IMR-90 (cell line): ENCODE measurements around the gene UNC5A. TPM values are rescaled to one million over a fixed set of nuclear protein-coding genes. Genes with fewer than 3 reads are reported as not detected.
A peak's percentile ranks its signal among the peaks of the same experiment; 100 is the strongest.

Experiments
- ATAC-seq: fragments of 200-7000 bp; cut with Tn5 transposase; 2 replicates; pipeline ENCODE4 v1.9.1; 2020; ENCODE audit warnings: low read depth, mild to moderate bottlenecking, moderate library complexity
- BruUV-seq: library from RNA; stranded (reverse); fragments of 400-500 nt; replicated peaks from 2 replicates; lab custom pipeline; 2021; lab: Mats Ljungman, UMichigan
- CTCF ChIA-PET: fragments of 300-600 bp; formaldehyde crosslinking; extraction: SDS; loops from one replicate; lab custom pipeline; 2021; ENCODE audit warnings: antibody characterized with exemption; lab: Yijun Ruan, JAX
- POLR2A ChIA-PET: fragments of 300-600 bp; sonication (Branson Sonifier 250); formaldehyde crosslinking; loops from one replicate; lab custom pipeline; 2022; ENCODE audit warnings: antibody characterized with exemption; ENCODE audit not compliant: unreplicated experiment; lab: Charles Lee
- DNase-seq: peaks from one replicate; pipeline ENCODE4 v3.0.0; 2013
- H2AFZ ChIP-seq: replicated peaks from 2 replicates; pipeline ENCODE3; 2013; ENCODE audit warnings: low read length, mild to moderate bottlenecking; ENCODE audit not compliant: poor library complexity
- H2AK5ac ChIP-seq: 2 replicates; pipeline ENCODE4 v1.6.1; 2013; ENCODE audit warnings: low read depth, low read length, inconsistent platforms
- H2AK9ac ChIP-seq: replicated peaks from 2 replicates; pipeline ENCODE3; 2013; ENCODE audit warnings: mild to moderate bottlenecking, low read depth, low read length, moderate library complexity; ENCODE audit not compliant: poor library complexity
- H2BK120ac ChIP-seq: 2 replicates; pipeline ENCODE4 v1.6.1; 2013; ENCODE audit warnings: low read depth, low read length, inconsistent platforms
- H2BK15ac ChIP-seq: 3 replicates; pipeline ENCODE4 v1.6.1; 2013; ENCODE audit warnings: low read depth, low read length, inconsistent platforms
- H2BK20ac ChIP-seq: 2 replicates; pipeline ENCODE4 v1.6.1; 2013; ENCODE audit warnings: low read depth, mild to moderate bottlenecking, inconsistent platforms, low read length, moderate library complexity
- H2BK5ac ChIP-seq: 2 replicates; pipeline ENCODE4 v1.6.1; 2013; ENCODE audit warnings: mild to moderate bottlenecking, low read depth, low read length, inconsistent platforms; ENCODE audit not compliant: poor library complexity, severe bottlenecking
- H3K14ac ChIP-seq: replicated peaks from 2 replicates; pipeline ENCODE4 v1.6.1; 2013; ENCODE audit warnings: low read depth, low read length, inconsistent platforms
- H3K18ac ChIP-seq: 2 replicates; pipeline ENCODE4 v1.6.1; 2013; ENCODE audit warnings: low read depth, low read length, control low read depth
- H3K23ac ChIP-seq: 2 replicates; pipeline ENCODE4 v1.6.1; 2013; ENCODE audit warnings: low read depth, low read length, inconsistent platforms
- H3K27ac ChIP-seq: 2 replicates; pipeline ENCODE4 v1.5.1; 2013; ENCODE audit warnings: mild to moderate bottlenecking, control low read depth, low read length; ENCODE audit not compliant: insufficient read depth
- H3K27me3 ChIP-seq: 2 replicates; pipeline ENCODE4 v1.6.1; 2013; ENCODE audit warnings: low read length; ENCODE audit not compliant: control insufficient read depth, insufficient read depth
- H3K36me3 ChIP-seq: 2 replicates; pipeline ENCODE4 v1.6.1; 2013; ENCODE audit warnings: low read length, mixed read lengths; ENCODE audit not compliant: control insufficient read depth, insufficient read depth
- H3K4ac ChIP-seq: 2 replicates; pipeline ENCODE4 v1.6.1; 2013; ENCODE audit warnings: low read depth, low read length, inconsistent platforms
- H3K4me1 ChIP-seq: 2 replicates; pipeline ENCODE4 v1.6.1; 2013; ENCODE audit warnings: low read length, mixed read lengths; ENCODE audit not compliant: control insufficient read depth, insufficient read depth
- H3K4me2 ChIP-seq: 2 replicates; pipeline ENCODE4 v1.6.1; 2013; ENCODE audit warnings: low read depth, mild to moderate bottlenecking, control low read depth, low read length, moderate library complexity
- H3K4me3 ChIP-seq: 2 replicates; pipeline ENCODE4 v1.5.1; 2013; ENCODE audit warnings: low read depth, mild to moderate bottlenecking, control low read depth, low read length, moderate library complexity; ENCODE audit not compliant: insufficient read depth
- H3K56ac ChIP-seq: 2 replicates; pipeline ENCODE4 v1.6.1; 2013; ENCODE audit warnings: low read length, inconsistent platforms; ENCODE audit not compliant: insufficient read depth; ENCODE audit errors: extremely low read depth
- H3K79me1 ChIP-seq, 2 experiments: 2 replicates each; pipeline ENCODE4 v1.6.1; 2013; ENCODE audit warnings: low read length in 2 of 2, inconsistent platforms in 1 of 2, low read depth in 1 of 2
- H3K9ac ChIP-seq: 2 replicates; pipeline ENCODE4 v1.6.1; 2013; ENCODE audit warnings: low read depth, low read length, control low read depth
- H3K9me1 ChIP-seq: 2 replicates; pipeline ENCODE4 v1.6.1; 2013; ENCODE audit warnings: low read length, inconsistent platforms; ENCODE audit not compliant: insufficient read depth
- H3K9me3 ChIP-seq: 2 replicates; pipeline ENCODE4 v1.6.1; 2013; ENCODE audit warnings: low read length; ENCODE audit not compliant: control insufficient read depth, insufficient read depth
- H4K20me1 ChIP-seq: 2 replicates; pipeline ENCODE4 v1.6.1; 2013; ENCODE audit warnings: low read length, inconsistent platforms; ENCODE audit not compliant: insufficient read depth
- H4K5ac ChIP-seq: 2 replicates; pipeline ENCODE4 v1.6.1; 2013; ENCODE audit warnings: mild to moderate bottlenecking, low read depth, low read length, control low read depth
- H4K8ac ChIP-seq, 2 experiments: 2 replicates each; pipeline ENCODE4 v1.6.1; 2013; ENCODE audit warnings: low read depth in 2 of 2, low read length in 2 of 2, control low read depth in 1 of 2, inconsistent platforms in 1 of 2
- H4K91ac ChIP-seq: 2 replicates; pipeline ENCODE4 v1.6.1; 2013; ENCODE audit warnings: low read depth, low read length, inconsistent platforms; ENCODE audit not compliant: insufficient read depth
- BHLHE40 ChIP-seq: fragments of 150-350 bp; IDR thresholded peaks from 2 replicates; pipeline ENCODE4 v1.6.1; 2016; ENCODE audit warnings: mild to moderate bottlenecking, low read depth, low read length
- CEBPB ChIP-seq: IDR thresholded peaks from 2 replicates; pipeline ENCODE4 v1.6.1; 2012; ENCODE audit warnings: low read depth, low read length, improper control_type of control experiment
- CHD1 ChIP-seq: IDR thresholded peaks from 2 replicates; pipeline ENCODE4 v1.6.1; 2012; ENCODE audit warnings: low read depth, low read length, improper control_type of control experiment
- ELK1 ChIP-seq: fragments of 150-350 bp; IDR thresholded peaks from 2 replicates; pipeline ENCODE4 v1.6.1; 2016; ENCODE audit warnings: low read depth, mild to moderate bottlenecking, low read length, moderate library complexity, borderline replicate concordance
- FOS ChIP-seq: fragments of 150-350 bp; IDR thresholded peaks from 2 replicates; pipeline ENCODE4 v1.6.1; 2016; ENCODE audit warnings: low read depth, low read length
- MAFK ChIP-seq: IDR thresholded peaks from 2 replicates; pipeline ENCODE4 v1.6.1; 2012; ENCODE audit warnings: low read depth, low read length, improper control_type of control experiment
- MAZ ChIP-seq: IDR thresholded peaks from 2 replicates; pipeline ENCODE4 v1.6.1; 2012; ENCODE audit warnings: low read depth, mild to moderate bottlenecking, low read length, improper control_type of control experiment, moderate library complexity, borderline replicate concordance
- MXI1 ChIP-seq: IDR thresholded peaks from 2 replicates; pipeline ENCODE4 v1.6.1; 2012; ENCODE audit warnings: low read depth, mild to moderate bottlenecking, low read length, moderate library complexity, borderline replicate concordance
- NFE2L2 ChIP-seq: fragments of 150-350 bp; IDR thresholded peaks from 2 replicates; pipeline ENCODE4 v1.6.1; 2016; ENCODE audit warnings: low read depth, mild to moderate bottlenecking, low read length
- POLR2A ChIP-seq: IDR thresholded peaks from 2 replicates; pipeline ENCODE4 v1.6.1; 2012; ENCODE audit warnings: mild to moderate bottlenecking, low read depth, low read length
- RAD21 ChIP-seq: IDR thresholded peaks from 2 replicates; pipeline ENCODE4 v1.6.1; 2012; ENCODE audit warnings: low read length, improper control_type of control experiment
- RCOR1 ChIP-seq: IDR thresholded peaks from 2 replicates; pipeline ENCODE4 v1.6.1; 2012; ENCODE audit warnings: mild to moderate bottlenecking, low read length, improper control_type of control experiment; ENCODE audit not compliant: insufficient replicate concordance
- RFX5 ChIP-seq: IDR thresholded peaks from 2 replicates; pipeline ENCODE4 v1.8.0; 2012; ENCODE audit warnings: low read depth, mild to moderate bottlenecking, low read length, moderate library complexity
- SMC3 ChIP-seq: fragments of 150-350 bp; IDR thresholded peaks from 2 replicates; pipeline ENCODE4 v1.6.1; 2016; ENCODE audit warnings: low read depth, mild to moderate bottlenecking, antibody characterized with exemption, low read length, moderate library complexity
- WGBS, 2 experiments: methylation state at CpG; one replicate each; pipeline versions ENCODE4 v1.1.5 to v1.1.7; 2013; ENCODE audit warnings: missing lambda C conversion rate in 2 of 2; ENCODE audit not compliant: insufficient read length in 1 of 2; ENCODE audit errors: extremely low coverage in 2 of 2; 5-methylcytosine and 5-hydroxymethylcytosine counted together
- dilution Hi-C: fragments of 300-500 bp; cut with HindIII; formaldehyde crosslinking; loops from one replicate; pipeline ENCODE4 v1.14.3; 2018; ENCODE audit warnings: low sequenced_read_pairs; ENCODE audit not compliant: unreplicated experiment
- in situ Hi-C: fragments of 300-500 bp; cut with MboI; formaldehyde crosslinking; loops from 3 replicates; pipeline ENCODE4 v1.14.3; 2019; ENCODE audit warnings: low sequenced_read_pairs, inconsistent platforms, mixed read lengths
- intact Hi-C: fragments of 100-400 bp; cut with micrococcal nuclease; formaldehyde crosslinking; loops from 2 replicates; pipeline ENCODE4 v1.10.0; 2022
- polyA plus RNA-seq, 3 experiments: library from polyadenylated mRNA; depleted of rRNA; stranded (reverse); fragments of >200 nt; gene quantifications; 2 replicates each; pipeline ENCODE4 v1.2.3, GENCODE V29; 2012; ENCODE audit warnings: low replicate concordance in 1 of 3
- total RNA-seq: library from RNA; depleted of rRNA; stranded (reverse); fragments of >200 nt; gene quantifications from 2 replicates; pipeline ENCODE4 v1.2.3, GENCODE V29; 2012
- TF ChIP-seq, protein P1 (sequence below): conservative IDR thresholded peaks from 2 replicates; pipeline ENCODE4 v1.5.1; 2012; ENCODE audit warnings: mild to moderate bottlenecking, low read depth, low read length, improper control_type of control experiment
- TF ChIP-seq, protein P2 (sequence below): fragments of 150-350 bp; IDR thresholded peaks from 2 replicates; pipeline ENCODE4 v1.6.1; 2017; ENCODE audit warnings: mild to moderate bottlenecking, antibody characterized with exemption, low read length, low read depth

UNC5A gene
- total and polyA plus RNA-seq, 2 of the 4 experiments (the other 2 are of a cell fraction): not detected

DNA sequence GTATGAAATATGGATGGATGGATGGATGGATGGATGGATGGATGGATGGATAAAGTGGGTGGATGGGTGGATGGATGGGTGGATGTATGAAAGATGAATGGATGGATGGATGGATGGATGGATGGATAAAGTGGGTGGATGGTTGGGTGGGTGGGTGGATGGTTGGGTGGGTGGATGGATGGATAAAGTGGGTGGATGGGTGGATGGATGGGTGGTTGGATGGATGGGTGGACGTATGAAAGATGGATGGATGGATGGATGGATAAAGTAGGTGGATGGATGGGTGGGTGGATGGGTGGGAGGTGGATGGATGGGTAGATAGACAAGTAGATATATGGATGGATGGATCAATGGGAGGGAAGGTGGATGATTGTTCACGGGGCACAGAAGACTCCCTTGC lies 19.0 kb downstream of the UNC5A start:
- H3K9me1 ChIP-seq: no peaks in the 10 kb centered on the region
- no TSS peak for BruUV-seq
- no peak overlapping the region for H3K56ac ChIP-seq
- H3K27me3 ChIP-seq: peaks cover 11% of the 10 kb centered on the region
- H3K36me3 ChIP-seq: no peaks in the 10 kb centered on the region
- H2AK5ac ChIP-seq: no peak overlapping the region
- 50 to 100% methylated on average over 1 of the region's 2 CpGs for WGBS, 2 experiments
- H3K4me3 ChIP-seq: no peak overlapping the region
- H3K9ac ChIP-seq: no peak overlapping the region
- H4K5ac ChIP-seq: no peak overlapping the region
- H2AFZ ChIP-seq: no peak overlapping the region
- H3K18ac ChIP-seq: no peak overlapping the region
- ChIA-PET POLR2A (no interaction called here), CTCF (no interaction called here)
- in situ Hi-C loops: no loop called here
- H2BK20ac ChIP-seq: no peak overlapping the region
- H3K27ac ChIP-seq: no peak overlapping the region
- dilution Hi-C loops: no loop called here
- ATAC-seq (no peak), DNase-seq (no peak)
- no peak overlapping the region for H2BK120ac ChIP-seq
- H3K23ac ChIP-seq: no peak overlapping the region
- no peak overlapping the region for H3K4ac ChIP-seq
- H2BK15ac ChIP-seq: no peak overlapping the region
- no peaks in the 10 kb centered on the region for H3K9me3 ChIP-seq
- H3K14ac ChIP-seq: no peak overlapping the region
- H3K4me1 ChIP-seq: no peaks in the 10 kb centered on the region
- H4K20me1 ChIP-seq: no peaks in the 10 kb centered on the region
- H4K8ac ChIP-seq: no peak overlapping the region
- intact Hi-C loops: no loop called here
- H4K91ac ChIP-seq: no peak overlapping the region
- H2AK9ac ChIP-seq: no peak overlapping the region
- TF ChIP-seq ELK1 (no peak), RFX5 (no peak), MAZ (no peak), RCOR1 (no peak), FOS (no peak), SMC3 (no peak), RAD21 (no peak), CHD1 (no peak), NFE2L2 (no peak), BHLHE40 (no peak), POLR2A (no peak), CEBPB (no peak), MXI1 (no peak), MAFK (no peak)
- TF ChIP-seq, protein P1, sequence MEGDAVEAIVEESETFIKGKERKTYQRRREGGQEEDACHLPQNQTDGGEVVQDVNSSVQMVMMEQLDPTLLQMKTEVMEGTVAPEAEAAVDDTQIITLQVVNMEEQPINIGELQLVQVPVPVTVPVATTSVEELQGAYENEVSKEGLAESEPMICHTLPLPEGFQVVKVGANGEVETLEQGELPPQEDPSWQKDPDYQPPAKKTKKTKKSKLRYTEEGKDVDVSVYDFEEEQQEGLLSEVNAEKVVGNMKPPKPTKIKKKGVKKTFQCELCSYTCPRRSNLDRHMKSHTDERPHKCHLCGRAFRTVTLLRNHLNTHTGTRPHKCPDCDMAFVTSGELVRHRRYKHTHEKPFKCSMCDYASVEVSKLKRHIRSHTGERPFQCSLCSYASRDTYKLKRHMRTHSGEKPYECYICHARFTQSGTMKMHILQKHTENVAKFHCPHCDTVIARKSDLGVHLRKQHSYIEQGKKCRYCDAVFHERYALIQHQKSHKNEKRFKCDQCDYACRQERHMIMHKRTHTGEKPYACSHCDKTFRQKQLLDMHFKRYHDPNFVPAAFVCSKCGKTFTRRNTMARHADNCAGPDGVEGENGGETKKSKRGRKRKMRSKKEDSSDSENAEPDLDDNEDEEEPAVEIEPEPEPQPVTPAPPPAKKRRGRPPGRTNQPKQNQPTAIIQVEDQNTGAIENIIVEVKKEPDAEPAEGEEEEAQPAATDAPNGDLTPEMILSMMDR: no peak
- TF ChIP-seq, protein P2, sequence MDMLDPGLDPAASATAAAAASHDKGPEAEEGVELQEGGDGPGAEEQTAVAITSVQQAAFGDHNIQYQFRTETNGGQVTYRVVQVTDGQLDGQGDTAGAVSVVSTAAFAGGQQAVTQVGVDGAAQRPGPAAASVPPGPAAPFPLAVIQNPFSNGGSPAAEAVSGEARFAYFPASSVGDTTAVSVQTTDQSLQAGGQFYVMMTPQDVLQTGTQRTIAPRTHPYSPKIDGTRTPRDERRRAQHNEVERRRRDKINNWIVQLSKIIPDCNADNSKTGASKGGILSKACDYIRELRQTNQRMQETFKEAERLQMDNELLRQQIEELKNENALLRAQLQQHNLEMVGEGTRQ: no peak
- peak overlapping the region; percentile 25 for H2BK5ac ChIP-seq
- no peak overlapping the region for H3K4me2 ChIP-seq
- no peaks in the 10 kb centered on the region for H3K79me1 ChIP-seq
